IPS-11a (cell line): ENCODE results near the gene TCF7L2.

Source experiments
- H3K4me3 ChIP-seq: one replicate; pipeline ENCODE4 v1.5.1; 2013; ENCODE audit warnings: low read depth, low read length, control low read depth

TCF7L2 gene

GRCh38 chr10:113020838-113021237 lies 70.8 kb downstream of the TCF7L2 start:
- H3K4me3 ChIP-seq, result no peak overlapping the region

DNA sequence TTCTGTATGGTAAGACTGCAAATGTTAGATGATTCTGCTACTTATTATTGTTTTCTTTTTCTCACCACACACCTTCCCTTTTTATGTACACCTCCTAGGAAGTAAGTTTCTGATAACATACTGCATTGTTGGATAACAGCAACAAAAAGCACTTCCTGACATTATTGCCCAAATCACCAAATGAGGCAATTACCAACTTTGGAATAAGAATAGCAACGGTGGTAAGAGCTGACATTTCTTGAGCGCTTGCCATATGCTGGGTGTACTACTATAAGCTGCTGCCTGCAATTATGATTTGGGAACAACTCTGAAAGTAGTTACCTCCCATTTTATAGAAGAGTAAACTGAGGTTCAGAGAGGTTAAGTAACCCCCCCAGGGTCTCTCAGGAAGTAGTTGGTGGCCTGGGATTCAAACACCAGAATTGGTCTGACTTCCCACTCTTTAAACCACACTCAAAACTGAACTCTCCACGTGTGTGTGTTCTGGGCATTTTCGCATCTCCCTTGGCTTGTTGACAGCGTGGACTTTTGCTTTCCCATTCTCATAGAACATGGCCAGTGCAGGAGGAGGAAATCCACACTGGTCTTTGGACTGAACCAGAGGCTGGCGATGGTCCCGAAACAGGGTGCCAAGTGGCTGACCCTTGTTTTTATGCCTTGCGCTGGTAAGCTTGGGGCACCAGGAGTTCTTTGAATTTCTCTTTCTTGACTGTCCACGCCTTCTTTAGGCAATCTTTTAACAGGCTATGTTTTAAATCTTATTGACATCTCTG lies 71.4 kb downstream of the TCF7L2 start:
- H3K4me3 ChIP-seq, result no peak overlapping the region

GRCh38 chr10:113022265-113022664 lies 72.2 kb downstream of the TCF7L2 start:
- H3K4me3 ChIP-seq, result no peak overlapping the region

DNA sequence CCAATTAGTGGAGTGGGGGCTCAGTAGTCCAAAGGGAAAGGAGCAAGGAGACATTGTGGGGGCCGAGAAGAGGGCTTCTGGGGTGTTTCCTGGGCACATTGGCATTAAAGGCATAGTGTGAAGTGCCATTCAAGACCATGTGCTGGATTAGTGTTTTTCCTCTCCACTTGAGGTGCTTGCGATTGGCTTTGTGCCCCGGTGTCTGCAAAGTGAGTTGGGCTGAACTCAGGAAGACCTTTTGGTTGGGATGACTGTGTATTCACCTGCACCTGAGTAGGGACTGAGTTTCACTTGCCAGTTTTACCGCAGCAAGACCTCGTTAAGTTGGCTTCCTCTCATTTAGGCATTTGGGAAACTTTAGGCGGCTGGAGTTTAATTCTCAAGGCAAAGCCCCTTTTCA lies 73.0 kb downstream of the TCF7L2 start:
- H3K4me3 ChIP-seq, result no peak overlapping the region

DNA sequence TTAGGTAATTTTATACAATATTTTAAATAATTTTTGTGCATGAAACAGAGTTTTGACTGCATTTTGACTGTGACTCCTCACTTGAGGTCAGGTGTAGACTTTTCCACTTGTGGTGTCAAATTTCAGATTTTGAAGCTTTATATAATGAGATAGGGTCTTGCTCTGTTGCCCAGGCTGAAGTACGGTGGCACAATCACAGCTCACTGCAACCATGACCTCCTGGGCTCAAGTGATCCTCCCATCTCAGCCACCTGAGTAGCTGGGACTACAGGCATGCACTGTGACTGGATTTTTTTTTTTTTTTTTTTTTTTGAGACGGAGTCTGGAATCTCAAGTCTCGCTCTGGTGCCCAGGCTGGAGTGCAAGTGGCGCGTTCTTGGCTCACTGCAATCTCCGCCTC lies 74.9 kb downstream of the TCF7L2 start:
- H3K4me3 ChIP-seq, result no peak overlapping the region

GRCh38 chr10:113025487-113025886 lies 75.4 kb downstream of the TCF7L2 start:
- no peak overlapping the region for H3K4me3 ChIP-seq

GRCh38 chr10:113026679-113027078 lies 76.6 kb downstream of the TCF7L2 start:
- no peak overlapping the region for H3K4me3 ChIP-seq

- H3K4me3 ChIP-seq, result no peak overlapping the region
Measured at GRCh38 chr10:113027230-113027573, 77.2 kb downstream of the TCF7L2 start.

GRCh38 chr10:113027574-113028455 lies 77.8 kb downstream of the TCF7L2 start:
- no peak overlapping the region for H3K4me3 ChIP-seq

DNA sequence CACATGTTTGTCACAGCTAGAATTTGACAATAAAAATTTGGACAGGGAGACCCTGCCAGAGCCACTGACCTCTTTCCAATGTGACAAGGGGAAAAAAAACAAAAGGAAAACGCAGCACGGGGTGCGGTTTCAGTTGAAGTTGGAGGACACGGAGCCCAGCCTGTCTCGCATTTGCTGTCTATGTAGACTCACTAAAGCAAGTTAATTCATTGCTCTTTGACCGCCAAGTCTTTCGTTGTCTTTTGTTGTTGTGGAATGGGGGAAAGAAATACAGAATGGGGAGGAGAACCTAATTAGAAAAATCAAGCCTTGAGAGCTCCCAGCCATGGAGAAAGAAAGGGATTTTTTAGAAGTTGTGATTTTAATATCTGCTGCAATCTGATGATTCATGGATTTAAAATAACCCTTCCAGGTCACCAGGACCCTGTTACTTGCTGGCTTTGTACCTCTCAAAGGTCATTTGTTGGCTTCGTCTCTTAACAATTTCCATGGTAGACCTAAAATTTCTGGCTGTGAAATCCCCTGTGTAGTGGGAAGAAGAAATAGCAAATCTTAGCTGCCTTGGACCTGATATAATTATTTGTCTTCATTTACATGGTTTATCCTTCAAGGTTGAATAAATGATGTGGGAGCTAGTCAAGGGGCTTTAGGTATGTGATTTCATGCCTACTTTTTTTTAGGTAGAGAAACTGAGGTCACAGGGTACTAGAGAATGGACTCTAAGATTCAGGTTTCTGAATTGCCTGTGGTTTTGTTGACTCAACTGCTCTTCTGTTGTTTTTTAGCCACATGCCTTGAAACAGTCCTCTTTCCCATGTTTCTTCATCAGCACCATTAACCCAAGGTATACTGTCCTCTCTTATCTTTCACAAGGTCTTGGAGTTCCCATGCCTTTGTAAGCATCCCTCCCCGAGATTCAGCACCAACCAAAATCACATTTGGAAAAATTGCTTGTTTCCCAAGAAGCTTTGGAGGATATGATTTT lies 78.7 kb downstream of the TCF7L2 start:
- H3K4me3 ChIP-seq, result no peak overlapping the region

GRCh38 chr10:113030453-113030852 lies 80.4 kb downstream of the TCF7L2 start:
- H3K4me3 ChIP-seq, result no peak overlapping the region

GRCh38 chr10:113031147-113031546 lies 81.1 kb downstream of the TCF7L2 start:
- H3K4me3 ChIP-seq, result no peak overlapping the region

- no peak overlapping the region for H3K4me3 ChIP-seq
Measured at GRCh38 chr10:113033991-113034390, 83.9 kb downstream of the TCF7L2 start.

DNA sequence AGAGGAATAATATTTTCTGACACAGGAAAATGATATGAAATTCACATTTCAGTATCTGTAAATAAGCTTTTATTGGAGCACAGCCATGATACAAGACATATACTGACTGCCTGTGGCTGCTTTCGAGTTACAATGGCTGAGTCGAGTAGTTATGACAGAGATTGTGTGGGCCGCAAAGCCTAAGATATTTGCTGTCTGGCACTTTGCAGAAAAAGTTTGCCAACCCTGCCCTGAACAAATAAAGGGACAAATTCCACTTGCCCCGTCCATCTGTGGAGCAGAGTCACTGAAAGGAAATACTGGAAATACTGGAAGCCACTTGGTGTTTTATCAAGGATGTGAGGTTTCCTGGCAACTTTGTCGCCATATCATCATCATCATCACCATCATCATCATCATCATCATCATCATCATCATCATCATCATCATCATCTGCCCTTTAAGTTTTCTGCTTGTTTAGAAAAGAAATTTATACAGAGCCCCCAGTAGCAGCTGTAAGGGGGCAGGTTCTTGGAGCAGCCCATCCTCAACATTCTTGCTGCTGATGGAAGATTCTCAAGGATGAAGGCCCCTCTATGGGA lies 85.8 kb downstream of the TCF7L2 start:
- H3K4me3 ChIP-seq, result no peak overlapping the region

GRCh38 chr10:113036619-113037018 lies 86.6 kb downstream of the TCF7L2 start:
- H3K4me3 ChIP-seq, result no peak overlapping the region

DNA sequence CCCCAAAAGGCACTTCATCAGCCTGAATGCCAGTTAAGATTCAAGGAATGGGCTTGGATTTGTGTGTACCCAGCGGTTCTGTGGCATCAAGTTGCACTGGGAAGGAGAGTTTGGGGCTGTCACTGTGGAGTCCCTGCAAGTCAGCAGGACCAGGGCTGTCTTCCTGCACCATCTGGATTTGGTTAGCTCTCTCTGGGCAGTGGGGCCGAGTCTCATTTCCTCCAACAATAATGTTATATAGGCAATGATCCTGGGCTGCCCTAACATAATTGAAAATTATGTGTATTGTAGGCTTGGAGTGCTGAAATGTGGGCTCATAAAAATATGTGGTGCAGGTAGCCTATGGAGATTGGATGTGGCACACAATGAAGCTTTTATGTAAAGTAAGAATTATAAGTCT lies 87.2 kb downstream of the TCF7L2 start:
- no peak overlapping the region for H3K4me3 ChIP-seq

GRCh38 chr10:113038183-113038582 lies 88.1 kb downstream of the TCF7L2 start:
- H3K4me3 ChIP-seq, result no peak overlapping the region

DNA sequence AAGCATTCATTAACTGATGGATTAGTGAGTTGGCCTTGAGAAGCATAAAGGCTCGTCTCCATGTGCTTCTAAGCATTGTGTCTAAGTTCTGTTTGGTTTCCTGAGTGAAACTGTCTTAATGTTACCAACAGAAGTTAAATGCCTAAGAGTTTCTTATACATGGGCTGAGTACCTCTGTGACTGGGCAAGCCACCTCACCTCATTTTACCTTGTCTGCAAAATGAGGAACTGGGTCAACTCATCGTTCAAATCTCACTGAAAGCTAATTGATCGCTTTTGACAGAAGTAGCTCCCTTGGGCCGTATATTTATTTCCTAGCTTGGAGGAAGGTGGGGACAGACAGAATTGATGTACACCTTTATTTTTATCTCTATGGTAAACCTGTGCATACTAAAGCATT lies 88.9 kb downstream of the TCF7L2 start:
- no peak overlapping the region for H3K4me3 ChIP-seq

- H3K4me3 ChIP-seq, result no peak overlapping the region
Measured at GRCh38 chr10:113041324-113041723, 91.3 kb downstream of the TCF7L2 start.

DNA sequence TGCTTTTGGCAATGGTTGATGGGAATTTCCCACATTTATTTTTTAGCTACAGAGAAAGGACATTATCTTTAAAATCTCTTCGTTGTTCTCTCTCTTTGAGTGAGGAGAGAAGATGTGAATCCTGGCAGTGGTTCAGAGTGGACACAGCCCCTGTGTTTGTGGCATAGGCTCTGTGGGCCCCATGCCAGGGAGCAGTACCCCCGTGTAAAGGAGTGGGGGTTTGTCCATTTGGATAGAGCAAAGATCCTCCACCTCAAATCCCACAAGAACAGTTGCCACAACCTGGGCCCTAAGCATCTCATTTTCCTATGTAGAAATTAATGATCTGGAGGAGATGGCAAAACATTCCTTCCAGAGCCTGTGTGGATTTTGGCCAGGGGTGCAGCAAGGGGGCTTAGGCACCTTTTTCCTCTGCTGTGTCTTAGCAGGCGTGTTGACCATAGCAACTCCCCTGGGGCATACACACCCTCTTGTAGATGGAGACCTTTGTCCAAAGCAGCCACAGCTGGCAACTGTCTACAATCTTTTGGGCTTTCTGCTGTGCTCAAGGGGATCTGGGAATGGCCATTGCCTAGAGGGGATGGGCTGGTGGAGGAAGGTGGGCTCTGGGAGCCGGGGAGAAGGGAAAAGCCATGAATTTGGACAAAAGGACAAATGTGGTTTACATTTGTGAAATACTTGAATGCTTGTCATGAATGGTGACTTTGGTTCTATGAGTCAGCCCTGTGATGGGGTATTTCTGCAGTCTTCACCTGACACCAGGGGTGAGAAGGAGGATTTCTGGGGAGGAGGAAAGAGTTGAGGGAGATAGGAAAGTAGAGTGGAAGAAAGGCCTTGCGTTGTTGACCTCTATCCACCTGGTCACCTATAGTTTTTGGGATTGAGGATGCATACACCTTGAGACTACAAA lies 92.0 kb downstream of the TCF7L2 start:
- H3K4me3 ChIP-seq, result no peak overlapping the region
